Neural cell (in vitro differentiated cells): ENCODE data around the gene NR5A1. TPM values are rescaled to one million over a fixed set of nuclear protein-coding genes. Genes with fewer than 3 reads are reported as not detected.

Experiments used
- H2AFZ ChIP-seq: fragments of 200-600, 300-800 bp; sonication (generic), shearing (Covaris generic); 2 replicates; pipeline ENCODE4 v1.6.0; 2014; ENCODE audit warnings: low read depth, mild to moderate bottlenecking, antibody characterized with exemption, low read length, moderate library complexity
- H3F3A ChIP-seq: fragments of 200-600 bp; shearing (Covaris generic); 2 replicates; pipeline ENCODE4 v1.6.1; 2016; ENCODE audit warnings: mild to moderate bottlenecking, moderate library complexity, mixed read lengths, antibody characterized with exemption, low read length; ENCODE audit not compliant: insufficient read depth, poor library complexity, severe bottlenecking
- H3K27ac ChIP-seq: fragments of 200-600, 300-800 bp; sonication (generic), shearing (Covaris generic); 2 replicates; pipeline ENCODE4 v1.5.1; 2014; ENCODE audit warnings: mild to moderate bottlenecking, low read length, moderate library complexity
- H3K27me3 ChIP-seq: fragments of 300-800, 200-600 bp; sonication (generic), shearing (Covaris generic); 2 replicates; pipeline ENCODE4 v1.6.0; 2014; ENCODE audit warnings: mild to moderate bottlenecking, low read depth, low read length, moderate library complexity; ENCODE audit not compliant: insufficient read depth
- H3K36me3 ChIP-seq: fragments of 300-800, 200-600 bp; sonication (generic), shearing (Covaris generic); 2 replicates; pipeline ENCODE4 v1.5.1; 2014; ENCODE audit warnings: mild to moderate bottlenecking, antibody characterized with exemption, low read length, moderate library complexity; ENCODE audit not compliant: insufficient read depth
- H3K4me2 ChIP-seq: fragments of 300-800, 200-600 bp; sonication (generic), shearing (Covaris generic); 2 replicates; pipeline ENCODE4 v1.6.0; 2014; ENCODE audit warnings: mild to moderate bottlenecking, low read length
- H3K4me3 ChIP-seq: fragments of 300-800, 200-600 bp; sonication (generic), shearing (Covaris generic); 2 replicates; pipeline ENCODE4 v1.5.1; 2014; ENCODE audit warnings: mild to moderate bottlenecking, low read length, moderate library complexity
- H3K79me2 ChIP-seq: fragments of 200-600 bp; shearing (Covaris generic); replicated peaks from 2 replicates; pipeline ENCODE4 v1.6.0; 2014; ENCODE audit warnings: mild to moderate bottlenecking, low read length, moderate library complexity; ENCODE audit not compliant: insufficient read depth
- H3K9ac ChIP-seq: fragments of 300-800, 200-600 bp; sonication (generic), shearing (Covaris generic); 2 replicates; pipeline ENCODE4 v1.6.1; 2016; ENCODE audit warnings: mild to moderate bottlenecking, low read length, mixed read lengths
- H3K9me2 ChIP-seq: fragments of 200-600 bp; shearing (Covaris generic); 2 replicates; pipeline ENCODE4 v1.6.1; 2016; ENCODE audit warnings: mild to moderate bottlenecking, low read length, mixed read lengths; ENCODE audit not compliant: insufficient read depth
- H3K9me3 ChIP-seq: fragments of 200-600, 300-800 bp; sonication (generic), shearing (Covaris generic); 2 replicates; pipeline ENCODE4 v1.6.1; 2016; ENCODE audit warnings: mild to moderate bottlenecking, mixed run types, low read length, moderate library complexity, mixed read lengths
- H4K20me1 ChIP-seq: fragments of 200-600 bp; shearing (Covaris generic); 2 replicates; pipeline ENCODE4 v1.6.1; 2016; ENCODE audit warnings: mild to moderate bottlenecking, mixed run types; ENCODE audit not compliant: insufficient read depth
- EP300 ChIP-seq: fragments of 450-650 bp; conservative IDR thresholded peaks from 2 replicates; pipeline ENCODE4 v1.6.1; 2014; ENCODE audit warnings: antibody characterized with exemption, mild to moderate bottlenecking, moderate library complexity; ENCODE audit not compliant: poor library complexity, severe bottlenecking
- EZH2 ChIP-seq: fragments of 200-600, 300-800 bp; shearing (Covaris generic), sonication (generic); IDR thresholded peaks from 2 replicates; pipeline ENCODE4 v1.6.1; 2014; ENCODE audit warnings: antibody characterized with exemption, low read length, borderline replicate concordance, mild to moderate bottlenecking; ENCODE audit not compliant: insufficient read depth, poor library complexity, severe bottlenecking
- MXI1 ChIP-seq: fragments of 450-650 bp; conservative IDR thresholded peaks from 2 replicates; pipeline ENCODE4 v1.6.1; 2014; ENCODE audit warnings: antibody characterized with exemption, mild to moderate bottlenecking; ENCODE audit not compliant: poor library complexity, severe bottlenecking
- POLR2AphosphoS5 ChIP-seq: IDR thresholded peaks from 2 replicates; pipeline ENCODE4 v1.6.1; 2012
- RAD21 ChIP-seq: fragments of 450-650 bp; conservative IDR thresholded peaks from 2 replicates; pipeline ENCODE4 v1.6.1; 2014; ENCODE audit warnings: antibody characterized with exemption, mild to moderate bottlenecking, moderate library complexity
- SMC3 ChIP-seq: fragments of 450-650 bp; conservative IDR thresholded peaks from 2 replicates; pipeline ENCODE4 v1.6.1; 2014; ENCODE audit warnings: antibody characterized with exemption, mild to moderate bottlenecking, moderate library complexity; ENCODE audit not compliant: poor library complexity
- TAF1 ChIP-seq: IDR thresholded peaks from 2 replicates; pipeline ENCODE4 v1.6.1; 2012; ENCODE audit warnings: low read depth
- polyA plus RNA-seq: library from polyadenylated mRNA; depleted of rRNA; stranded (reverse); fragments of >200 nt; gene quantifications from 2 replicates; pipeline ENCODE4 v1.2.3, GENCODE V29; 2014
- TF ChIP-seq, protein P1 (sequence below): fragments of 450-650 bp; IDR thresholded peaks from 2 replicates; pipeline ENCODE4 v1.5.1; 2014; ENCODE audit warnings: antibody characterized with exemption, mild to moderate bottlenecking, moderate library complexity; ENCODE audit not compliant: poor library complexity, severe bottlenecking
- TF ChIP-seq, protein P2 (sequence below): IDR thresholded peaks from 2 replicates; pipeline ENCODE4 v1.6.1; 2012; ENCODE audit warnings: borderline replicate concordance

NR5A1 gene
- polyA plus RNA-seq, 1 donor from 2014 or later = 0.09 TPM

DNA sequence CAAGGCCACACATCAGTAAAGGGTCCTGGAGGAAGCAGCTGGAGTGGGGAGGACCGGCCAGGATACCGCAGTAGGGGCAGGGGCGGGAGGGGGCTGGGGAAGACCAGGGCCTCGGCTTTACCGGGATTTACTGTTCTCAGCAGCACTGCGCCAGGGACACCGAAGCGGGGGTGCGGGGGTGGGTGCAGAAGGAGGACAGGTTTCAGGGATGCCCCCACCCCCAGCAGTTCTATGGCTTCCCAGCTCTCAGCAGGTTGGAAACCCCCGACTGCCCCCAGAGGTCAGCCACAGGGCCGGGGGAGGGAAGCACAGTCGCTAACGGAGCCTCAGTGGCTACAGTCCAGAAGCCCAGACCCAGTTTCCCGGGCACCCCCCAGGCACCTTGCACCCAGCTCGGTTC lies 21.3 kb downstream of the NR5A1 start:
- peaks cover 9% of the 10 kb centered on the region for H3K27me3 ChIP-seq

DNA sequence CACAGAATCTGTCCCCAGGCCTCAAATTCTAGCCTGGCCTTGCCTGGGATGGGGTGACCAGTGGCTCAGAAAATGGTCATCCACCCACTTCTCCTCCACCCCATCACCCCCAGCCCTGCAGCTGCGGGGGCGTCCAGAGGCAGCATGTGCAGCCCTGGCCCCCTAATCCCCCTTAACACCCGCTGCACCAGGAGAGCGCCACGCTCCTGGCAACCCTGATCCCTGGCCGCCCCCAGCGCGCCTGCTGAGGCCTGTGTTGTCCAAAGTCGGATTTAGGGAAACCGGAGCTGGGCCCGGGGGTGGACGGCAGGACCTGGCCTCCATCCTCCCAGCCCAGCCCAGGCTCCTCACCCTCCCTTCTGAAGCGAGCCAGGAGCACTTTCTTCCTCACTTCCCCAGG lies 22.0 kb downstream of the NR5A1 start:
- H3K9ac ChIP-seq = no peak overlapping the region
- H2AFZ ChIP-seq = no peak overlapping the region
- H3K9me3 ChIP-seq = no peaks in the 10 kb centered on the region
- H3K27ac ChIP-seq = no peak overlapping the region
- H3K4me3 ChIP-seq = no peak overlapping the region
- no peaks in the 10 kb centered on the region for H3F3A ChIP-seq
- H3K4me2 ChIP-seq = no peak overlapping the region
- peaks cover 9% of the 10 kb centered on the region for H3K27me3 ChIP-seq
- H3K9me2 ChIP-seq = no peaks in the 10 kb centered on the region
- H3K36me3 ChIP-seq = no peaks in the 10 kb centered on the region
- no peaks in the 10 kb centered on the region for H4K20me1 ChIP-seq
- H3K79me2 ChIP-seq = no peaks in the 10 kb centered on the region
- TF ChIP-seq EP300 (no peak), EZH2 (no peak), SMC3 (no peak), POLR2AphosphoS5 (no peak), TAF1 (no peak), MXI1 (no peak), RAD21 (no peak)
- TF ChIP-seq, protein P1, sequence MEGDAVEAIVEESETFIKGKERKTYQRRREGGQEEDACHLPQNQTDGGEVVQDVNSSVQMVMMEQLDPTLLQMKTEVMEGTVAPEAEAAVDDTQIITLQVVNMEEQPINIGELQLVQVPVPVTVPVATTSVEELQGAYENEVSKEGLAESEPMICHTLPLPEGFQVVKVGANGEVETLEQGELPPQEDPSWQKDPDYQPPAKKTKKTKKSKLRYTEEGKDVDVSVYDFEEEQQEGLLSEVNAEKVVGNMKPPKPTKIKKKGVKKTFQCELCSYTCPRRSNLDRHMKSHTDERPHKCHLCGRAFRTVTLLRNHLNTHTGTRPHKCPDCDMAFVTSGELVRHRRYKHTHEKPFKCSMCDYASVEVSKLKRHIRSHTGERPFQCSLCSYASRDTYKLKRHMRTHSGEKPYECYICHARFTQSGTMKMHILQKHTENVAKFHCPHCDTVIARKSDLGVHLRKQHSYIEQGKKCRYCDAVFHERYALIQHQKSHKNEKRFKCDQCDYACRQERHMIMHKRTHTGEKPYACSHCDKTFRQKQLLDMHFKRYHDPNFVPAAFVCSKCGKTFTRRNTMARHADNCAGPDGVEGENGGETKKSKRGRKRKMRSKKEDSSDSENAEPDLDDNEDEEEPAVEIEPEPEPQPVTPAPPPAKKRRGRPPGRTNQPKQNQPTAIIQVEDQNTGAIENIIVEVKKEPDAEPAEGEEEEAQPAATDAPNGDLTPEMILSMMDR = no peak
- TF ChIP-seq, protein P2, sequence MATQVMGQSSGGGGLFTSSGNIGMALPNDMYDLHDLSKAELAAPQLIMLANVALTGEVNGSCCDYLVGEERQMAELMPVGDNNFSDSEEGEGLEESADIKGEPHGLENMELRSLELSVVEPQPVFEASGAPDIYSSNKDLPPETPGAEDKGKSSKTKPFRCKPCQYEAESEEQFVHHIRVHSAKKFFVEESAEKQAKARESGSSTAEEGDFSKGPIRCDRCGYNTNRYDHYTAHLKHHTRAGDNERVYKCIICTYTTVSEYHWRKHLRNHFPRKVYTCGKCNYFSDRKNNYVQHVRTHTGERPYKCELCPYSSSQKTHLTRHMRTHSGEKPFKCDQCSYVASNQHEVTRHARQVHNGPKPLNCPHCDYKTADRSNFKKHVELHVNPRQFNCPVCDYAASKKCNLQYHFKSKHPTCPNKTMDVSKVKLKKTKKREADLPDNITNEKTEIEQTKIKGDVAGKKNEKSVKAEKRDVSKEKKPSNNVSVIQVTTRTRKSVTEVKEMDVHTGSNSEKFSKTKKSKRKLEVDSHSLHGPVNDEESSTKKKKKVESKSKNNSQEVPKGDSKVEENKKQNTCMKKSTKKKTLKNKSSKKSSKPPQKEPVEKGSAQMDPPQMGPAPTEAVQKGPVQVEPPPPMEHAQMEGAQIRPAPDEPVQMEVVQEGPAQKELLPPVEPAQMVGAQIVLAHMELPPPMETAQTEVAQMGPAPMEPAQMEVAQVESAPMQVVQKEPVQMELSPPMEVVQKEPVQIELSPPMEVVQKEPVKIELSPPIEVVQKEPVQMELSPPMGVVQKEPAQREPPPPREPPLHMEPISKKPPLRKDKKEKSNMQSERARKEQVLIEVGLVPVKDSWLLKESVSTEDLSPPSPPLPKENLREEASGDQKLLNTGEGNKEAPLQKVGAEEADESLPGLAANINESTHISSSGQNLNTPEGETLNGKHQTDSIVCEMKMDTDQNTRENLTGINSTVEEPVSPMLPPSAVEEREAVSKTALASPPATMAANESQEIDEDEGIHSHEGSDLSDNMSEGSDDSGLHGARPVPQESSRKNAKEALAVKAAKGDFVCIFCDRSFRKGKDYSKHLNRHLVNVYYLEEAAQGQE = no peak

More for the DNA sequence above, 21.3 kb downstream of the NR5A1 start:
- H3K4me3 ChIP-seq = no peak overlapping the region
- no peaks in the 10 kb centered on the region for H3K9me2 ChIP-seq
- H3K27ac ChIP-seq = no peak overlapping the region
- H3K4me2 ChIP-seq = no peak overlapping the region
- no peaks in the 10 kb centered on the region for H3F3A ChIP-seq
- H3K79me2 ChIP-seq = no peaks in the 10 kb centered on the region
- no peak overlapping the region for H3K9ac ChIP-seq
- H3K9me3 ChIP-seq = no peaks in the 10 kb centered on the region
- H4K20me1 ChIP-seq = no peaks in the 10 kb centered on the region
- H3K36me3 ChIP-seq = no peaks in the 10 kb centered on the region
- no peak overlapping the region for H2AFZ ChIP-seq
- TF ChIP-seq MXI1 (no peak), EZH2 (no peak), SMC3 (no peak), RAD21 (no peak), TAF1 (no peak), EP300 (no peak), POLR2AphosphoS5 (no peak)
- TF ChIP-seq, protein P1 = no peak
- TF ChIP-seq, protein P2 = no peak
